Effector memory CD4-positive, alpha-beta T cell (primary cell): Measurements from ENCODE around the gene PRKAG2.

Source experiments
- DNase-seq, 3 donors: peaks; one replicate each; pipeline ENCODE4 v3.0.0-alpha.2; 2020
- H3K27ac ChIP-seq: 2 replicates; pipeline ENCODE4 v1.7.0; 2013; ENCODE audit warnings: mild to moderate bottlenecking, low read length, moderate library complexity; ENCODE audit not compliant: insufficient read depth, poor library complexity, severe bottlenecking
- H3K27me3 ChIP-seq: replicated peaks from 2 replicates; pipeline ENCODE4 v1.7.0; 2013; ENCODE audit warnings: mild to moderate bottlenecking, low read length; ENCODE audit not compliant: insufficient read depth, control insufficient read depth, poor library complexity, severe bottlenecking
- H3K36me3 ChIP-seq: 2 replicates; pipeline ENCODE4 v1.7.0; 2013; ENCODE audit warnings: mild to moderate bottlenecking, low read length, moderate library complexity; ENCODE audit not compliant: control insufficient read depth, insufficient read depth
- H3K4me1 ChIP-seq: 2 replicates; pipeline ENCODE4 v1.7.0; 2013; ENCODE audit warnings: low read length, mild to moderate bottlenecking; ENCODE audit not compliant: control insufficient read depth, insufficient read depth, poor library complexity, severe bottlenecking
- H3K4me3 ChIP-seq: 2 replicates; pipeline ENCODE4 v1.7.0; 2013; ENCODE audit warnings: low read length, low read depth, mild to moderate bottlenecking; ENCODE audit not compliant: insufficient read depth, poor library complexity, severe bottlenecking
- H3K9me3 ChIP-seq: 2 replicates; pipeline ENCODE4 v1.7.0; 2013; ENCODE audit warnings: mild to moderate bottlenecking, low read length, moderate library complexity; ENCODE audit not compliant: control insufficient read depth

The PRKAG2 gene

GRCh38 chr7:151820491-151821105 lies 56.3 kb downstream of the PRKAG2 start:
- H3K27me3 ChIP-seq: no peaks in the 10 kb centered on the region
- no peaks in the 10 kb centered on the region for H3K36me3 ChIP-seq

DNA sequence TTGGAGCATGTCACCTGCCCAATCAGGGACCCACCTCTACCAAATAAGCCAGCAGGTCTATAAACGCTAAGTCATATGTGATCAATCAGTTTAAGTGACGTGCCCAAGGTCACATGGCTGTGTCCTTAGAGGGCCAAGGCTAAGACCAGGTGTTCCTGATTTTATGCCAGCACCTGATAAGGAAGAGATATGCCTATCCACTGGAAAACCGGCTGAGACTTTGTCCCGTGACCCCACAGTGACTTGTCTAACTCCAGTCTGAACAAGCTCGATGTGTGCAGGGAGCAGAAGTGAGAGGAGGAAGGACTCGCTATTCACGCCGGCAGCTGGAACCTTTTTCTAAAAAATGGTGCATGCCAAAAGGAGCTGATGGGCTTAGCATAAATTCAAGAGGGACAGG lies 57.0 kb downstream of the PRKAG2 start:
- H3K27me3 ChIP-seq: no peaks in the 10 kb centered on the region
- H3K4me1 ChIP-seq: no peaks in the 10 kb centered on the region
- no peak overlapping the region for H3K4me3 ChIP-seq
- DNase-seq: no peak
- H3K9me3 ChIP-seq: no peaks in the 10 kb centered on the region
- no peaks in the 10 kb centered on the region for H3K36me3 ChIP-seq
- no peak overlapping the region for H3K27ac ChIP-seq

More at GRCh38 chr7:151820491-151821105, 56.3 kb downstream of the PRKAG2 start:
- Histone ChIP-seq H3K27ac (no peak overlapping the region), H3K4me1 (no peaks in the 10 kb centered on the region), H3K4me3 (no peak overlapping the region), H3K9me3 (no peaks in the 10 kb centered on the region)
- no peak for DNase-seq

DNA sequence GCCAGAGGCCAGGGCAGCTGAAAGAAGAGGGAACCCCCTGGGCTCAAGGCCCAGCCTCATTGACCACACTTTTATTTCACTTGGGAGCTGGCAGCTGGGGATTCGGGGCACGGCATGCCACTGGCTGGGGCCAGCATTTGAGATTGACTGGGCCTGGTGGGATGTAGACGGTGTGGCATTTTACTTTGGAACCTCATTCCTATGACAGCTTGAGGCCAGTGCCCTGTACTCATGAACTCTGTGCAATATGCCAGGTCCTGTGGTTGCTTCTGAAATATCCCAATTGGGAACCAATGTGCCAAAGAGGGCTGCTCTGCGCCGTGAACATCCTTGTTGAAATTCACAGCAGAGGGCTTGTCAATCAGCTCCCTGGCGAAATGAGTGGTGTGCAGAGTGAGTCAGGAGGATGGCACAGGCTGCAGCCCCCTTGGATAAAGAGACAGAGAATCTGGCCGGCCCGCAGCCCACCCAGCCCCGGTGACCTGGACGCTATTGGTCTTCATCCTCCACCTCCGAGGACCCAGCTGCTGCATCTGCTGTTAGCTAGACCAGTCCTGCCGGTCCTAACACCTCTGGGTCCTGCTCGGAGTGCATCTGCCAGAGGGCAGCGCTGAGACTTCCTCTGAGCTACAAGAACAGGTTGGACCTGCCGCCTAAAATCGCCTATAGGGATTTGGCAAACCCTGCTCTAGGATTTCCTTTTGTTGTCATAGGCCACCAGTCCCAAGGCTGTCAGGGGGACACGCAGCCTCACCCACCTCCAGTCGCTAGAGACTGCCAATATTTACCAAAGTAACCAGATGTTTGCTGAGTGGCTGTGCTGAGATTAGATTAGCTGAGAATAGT lies 58.0 kb downstream of the PRKAG2 start:
- H3K9me3 ChIP-seq: no peaks in the 10 kb centered on the region
- no peaks in the 10 kb centered on the region for H3K4me1 ChIP-seq
- no peak for DNase-seq
- H3K36me3 ChIP-seq: no peaks in the 10 kb centered on the region
- H3K4me3 ChIP-seq: no peak overlapping the region
- no peak overlapping the region for H3K27ac ChIP-seq
- no peaks in the 10 kb centered on the region for H3K27me3 ChIP-seq

DNA sequence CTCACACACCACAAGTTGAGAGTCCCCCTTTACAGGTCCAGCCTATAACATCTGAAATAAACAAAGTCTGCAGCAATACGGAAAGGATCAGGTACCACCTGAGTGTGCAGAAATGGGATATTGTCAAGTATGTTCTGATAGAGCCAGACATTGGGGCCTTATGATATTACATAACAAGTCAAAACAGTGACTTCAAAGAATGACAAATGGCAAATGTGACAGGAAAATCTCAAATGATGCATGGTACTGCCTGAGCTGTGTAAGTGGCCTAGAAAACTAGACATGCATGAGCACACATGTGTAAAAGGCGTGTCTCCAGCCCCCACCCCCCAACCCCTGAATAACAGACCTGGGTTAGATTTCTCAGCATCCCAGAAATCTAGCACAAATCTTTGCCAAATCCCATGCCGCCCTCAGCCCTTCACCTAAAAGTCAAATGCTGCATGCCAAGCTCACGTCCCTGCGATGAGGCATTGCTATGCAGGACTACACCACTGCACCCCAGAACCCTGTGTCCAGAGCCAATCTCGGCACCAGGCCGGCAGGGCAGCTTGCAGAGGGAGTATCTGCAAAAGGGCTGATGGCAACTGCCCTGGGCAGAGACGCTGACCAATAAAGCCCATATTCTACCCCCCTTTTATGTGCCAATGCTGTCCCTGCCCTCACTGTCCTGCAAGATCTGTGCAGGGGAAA lies 58.8 kb downstream of the PRKAG2 start:
- H3K27me3 ChIP-seq: no peaks in the 10 kb centered on the region
- no peaks in the 10 kb centered on the region for H3K36me3 ChIP-seq

DNA sequence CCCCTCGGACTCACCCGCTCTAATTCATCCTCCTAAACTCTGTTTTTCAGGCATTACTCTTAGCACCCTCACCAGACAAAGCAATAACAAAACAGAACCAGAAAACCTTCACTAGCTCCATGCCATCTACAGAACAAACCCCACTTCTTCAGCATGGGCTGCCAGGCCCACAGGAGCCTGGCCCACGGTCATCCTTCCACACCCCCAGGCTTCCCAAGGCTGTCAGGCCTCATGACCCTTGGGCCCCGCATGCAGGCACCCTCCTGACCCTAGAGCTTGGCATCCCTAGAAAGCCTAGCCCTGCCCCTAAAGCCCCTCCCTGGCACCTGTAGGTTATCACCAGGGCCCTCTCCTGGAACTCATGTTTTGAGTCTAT lies 59.6 kb downstream of the PRKAG2 start:
- no peaks in the 10 kb centered on the region for H3K9me3 ChIP-seq
- DNase-seq: no peak
- H3K27me3 ChIP-seq: no peaks in the 10 kb centered on the region
- no peak overlapping the region for H3K27ac ChIP-seq
- no peaks in the 10 kb centered on the region for H3K4me1 ChIP-seq
- no peaks in the 10 kb centered on the region for H3K36me3 ChIP-seq
- no peak overlapping the region for H3K4me3 ChIP-seq

More for the DNA sequence above, 58.8 kb downstream of the PRKAG2 start:
- no peak for DNase-seq
- H3K4me3 ChIP-seq: no peak overlapping the region
- no peaks in the 10 kb centered on the region for H3K4me1 ChIP-seq
- no peak overlapping the region for H3K27ac ChIP-seq
- no peaks in the 10 kb centered on the region for H3K9me3 ChIP-seq

DNA sequence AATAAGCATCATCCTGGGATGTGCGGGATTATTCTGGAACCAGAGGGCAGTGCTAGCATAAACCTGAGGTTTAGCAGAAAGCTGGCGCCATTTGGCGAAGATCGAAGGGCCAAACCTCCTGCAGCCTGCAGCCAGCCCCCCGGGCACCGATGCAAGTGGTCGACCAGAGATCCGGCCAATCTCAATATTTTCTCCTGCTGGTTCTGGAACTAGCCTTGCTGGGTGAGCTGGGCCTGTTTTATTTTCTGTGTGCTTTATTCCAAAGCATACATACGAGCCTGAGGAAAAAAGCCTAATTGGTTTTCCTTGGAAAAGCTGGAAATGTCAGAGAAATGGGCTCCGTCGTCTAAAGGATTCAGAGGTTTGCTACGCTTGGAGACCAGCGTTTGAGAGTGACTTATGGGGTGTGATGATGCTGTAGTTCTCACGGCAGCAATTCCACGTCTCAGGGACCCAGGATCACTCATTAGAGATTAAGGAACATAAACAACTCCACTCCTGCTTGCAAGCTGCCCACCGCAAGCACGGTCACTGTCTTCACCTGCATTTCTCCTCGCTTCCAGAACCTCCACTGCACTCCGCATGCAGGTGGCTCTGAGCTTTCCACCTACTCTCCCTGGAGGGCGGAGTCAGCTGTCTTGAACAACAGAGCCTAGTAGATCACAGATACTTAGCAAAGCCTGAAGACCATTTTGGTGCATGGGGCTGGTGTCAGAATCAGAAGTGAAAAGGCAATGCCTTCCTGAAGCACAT lies 60.2 kb downstream of the PRKAG2 start:
- Histone ChIP-seq H3K36me3 (no peaks in the 10 kb centered on the region), H3K27me3 (no peaks in the 10 kb centered on the region), H3K27ac (no peak overlapping the region), H3K9me3 (no peaks in the 10 kb centered on the region), H3K4me3 (no peak overlapping the region), H3K4me1 (no peaks in the 10 kb centered on the region)
- no peak for DNase-seq

DNA sequence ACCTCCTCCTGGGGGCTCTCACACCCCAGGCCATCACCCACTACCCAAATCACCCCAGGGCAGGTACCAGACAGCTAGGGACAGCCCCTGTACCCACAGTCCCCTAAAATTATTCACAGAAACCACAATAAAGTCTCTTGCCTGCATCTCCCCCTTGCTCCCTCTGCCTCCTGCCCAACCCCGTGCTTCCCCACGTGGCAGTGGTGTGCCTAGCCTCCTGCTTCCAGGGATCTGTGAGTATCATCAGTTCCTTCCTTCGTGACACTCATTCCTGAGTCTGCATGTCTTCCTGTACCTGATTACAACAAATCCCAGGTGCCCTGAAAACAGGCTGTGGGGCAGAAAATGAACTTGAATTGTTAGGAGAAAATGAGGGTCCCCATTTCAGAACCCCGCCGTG lies 61.5 kb downstream of the PRKAG2 start:
- Histone ChIP-seq H3K27me3 (no peaks in the 10 kb centered on the region), H3K9me3 (no peaks in the 10 kb centered on the region), H3K4me3 (no peak overlapping the region), H3K27ac (no peak overlapping the region), H3K4me1 (no peaks in the 10 kb centered on the region), H3K36me3 (no peaks in the 10 kb centered on the region)
- no peak for DNase-seq

- Histone ChIP-seq H3K36me3 (no peaks in the 10 kb centered on the region), H3K27me3 (no peaks in the 10 kb centered on the region)
Observed at GRCh38 chr7:151814400-151815009, 62.4 kb downstream of the PRKAG2 start.

GRCh38 chr7:151813997-151814396 lies 62.9 kb downstream of the PRKAG2 start:
- Histone ChIP-seq H3K4me1 (no peaks in the 10 kb centered on the region), H3K27ac (no peak overlapping the region), H3K27me3 (no peaks in the 10 kb centered on the region), H3K36me3 (no peaks in the 10 kb centered on the region), H3K4me3 (no peak overlapping the region), H3K9me3 (no peaks in the 10 kb centered on the region)
- no peak for DNase-seq

More at GRCh38 chr7:151814400-151815009, 62.4 kb downstream of the PRKAG2 start:
- H3K4me3 ChIP-seq: no peak overlapping the region
- H3K9me3 ChIP-seq: no peaks in the 10 kb centered on the region
- H3K27ac ChIP-seq: no peak overlapping the region
- no peaks in the 10 kb centered on the region for H3K4me1 ChIP-seq
- no peak for DNase-seq
